ENCODE data around the gene RASGRP1. TPM values are rescaled to one million over a fixed set of nuclear protein-coding genes. Genes with fewer than 3 reads are reported as not detected.

Gene RASGRP1
- total and polyA plus RNA-seq, 10 of the 15 experiments (the other 5 are each of a cell fraction or from before 2014, with no cell fraction given) = 5.6 to 234 (median 20.9) TPM

- TF ChIP-seq IRF3 (IDR thresholded peaks at IDR 0.05) = no peak
- no peak for TF ChIP-seq STAT3 (IDR thresholded peaks at IDR 0.05; ENCODE audit: low read depth, low read length)
- TF ChIP-seq, protein P1, sequence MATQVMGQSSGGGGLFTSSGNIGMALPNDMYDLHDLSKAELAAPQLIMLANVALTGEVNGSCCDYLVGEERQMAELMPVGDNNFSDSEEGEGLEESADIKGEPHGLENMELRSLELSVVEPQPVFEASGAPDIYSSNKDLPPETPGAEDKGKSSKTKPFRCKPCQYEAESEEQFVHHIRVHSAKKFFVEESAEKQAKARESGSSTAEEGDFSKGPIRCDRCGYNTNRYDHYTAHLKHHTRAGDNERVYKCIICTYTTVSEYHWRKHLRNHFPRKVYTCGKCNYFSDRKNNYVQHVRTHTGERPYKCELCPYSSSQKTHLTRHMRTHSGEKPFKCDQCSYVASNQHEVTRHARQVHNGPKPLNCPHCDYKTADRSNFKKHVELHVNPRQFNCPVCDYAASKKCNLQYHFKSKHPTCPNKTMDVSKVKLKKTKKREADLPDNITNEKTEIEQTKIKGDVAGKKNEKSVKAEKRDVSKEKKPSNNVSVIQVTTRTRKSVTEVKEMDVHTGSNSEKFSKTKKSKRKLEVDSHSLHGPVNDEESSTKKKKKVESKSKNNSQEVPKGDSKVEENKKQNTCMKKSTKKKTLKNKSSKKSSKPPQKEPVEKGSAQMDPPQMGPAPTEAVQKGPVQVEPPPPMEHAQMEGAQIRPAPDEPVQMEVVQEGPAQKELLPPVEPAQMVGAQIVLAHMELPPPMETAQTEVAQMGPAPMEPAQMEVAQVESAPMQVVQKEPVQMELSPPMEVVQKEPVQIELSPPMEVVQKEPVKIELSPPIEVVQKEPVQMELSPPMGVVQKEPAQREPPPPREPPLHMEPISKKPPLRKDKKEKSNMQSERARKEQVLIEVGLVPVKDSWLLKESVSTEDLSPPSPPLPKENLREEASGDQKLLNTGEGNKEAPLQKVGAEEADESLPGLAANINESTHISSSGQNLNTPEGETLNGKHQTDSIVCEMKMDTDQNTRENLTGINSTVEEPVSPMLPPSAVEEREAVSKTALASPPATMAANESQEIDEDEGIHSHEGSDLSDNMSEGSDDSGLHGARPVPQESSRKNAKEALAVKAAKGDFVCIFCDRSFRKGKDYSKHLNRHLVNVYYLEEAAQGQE (IDR thresholded peaks at IDR 0.05; ENCODE audit: low read depth, low read length) = no peak
- TF ChIP-seq ETV6 (conservative IDR thresholded peaks at IDR 0.05 in 1 of 2, IDR thresholded peaks at IDR 0.05 in 1 of 2; ENCODE audit: borderline replicate concordance in 1 of 2, low read depth in 1 of 2) = 0 out of 4 replicates have a peak, but pooled peaks of 1 of the 2 experiments have one; percentile 34
- no peak for TF ChIP-seq HDAC2 (IDR thresholded peaks at IDR 0.05)
- TF ChIP-seq SKIL (IDR thresholded peaks at IDR 0.05; ENCODE audit: low read depth, poor library complexity, severe bottlenecking) = no peak
- TF ChIP-seq BHLHE40 (IDR thresholded peaks at IDR 0.05; ENCODE audit: borderline replicate concordance in 1 of 2, low read depth in 2 of 2, low read length in 1 of 2) = peak; percentile 63 to 75; a peak in 3 of 4 replicates
- no peak for TF ChIP-seq PAX5 (IDR thresholded peaks at IDR 0.05; ENCODE audit: borderline replicate concordance, low read depth, low read length)
- peak; percentile 38; the same call in 1 of the 2 replicates for TF ChIP-seq SPI1 (IDR thresholded peaks at IDR 0.05; ENCODE audit: borderline replicate concordance, insufficient read depth, low read depth, low read length)
- TF ChIP-seq HDAC6 (IDR thresholded peaks at IDR 0.05; ENCODE audit: unreplicated experiment) = no peak
- no peak for TF ChIP-seq ZBED1 (IDR thresholded peaks at IDR 0.05; ENCODE audit: borderline replicate concordance)
- TF ChIP-seq HDGF (IDR thresholded peaks at IDR 0.05) = peak; percentile 82
- TF ChIP-seq KLF5 (IDR thresholded peaks at IDR 0.05; ENCODE audit: partially characterized antibody) = peak; percentile 40
- TF ChIP-seq FOXM1 (IDR thresholded peaks at IDR 0.05; ENCODE audit: low read depth, low read length) = 0 out of 2 replicates have a peak, but pooled peaks have one; percentile 15
- no peak for TF ChIP-seq SP1 (IDR thresholded peaks at IDR 0.05; ENCODE audit: low read depth, low read length)
- TF ChIP-seq SIN3A (IDR thresholded peaks at IDR 0.05; ENCODE audit: low read depth, low read length) = 0 out of 2 replicates have a peak, but pooled peaks have one; percentile 27
- no peak for TF ChIP-seq MYB (IDR thresholded peaks at IDR 0.05; ENCODE audit: borderline replicate concordance, low read depth, low read length)
- TF ChIP-seq ZSCAN29 (IDR thresholded peaks at IDR 0.05) = no peak
- no peak for TF ChIP-seq ZZZ3 (IDR thresholded peaks at IDR 0.05; ENCODE audit: control insufficient read depth, insufficient read length, low read depth)
- peak; percentile 15 for TF ChIP-seq MEF2B (IDR thresholded peaks at IDR 0.05; ENCODE audit: partially characterized antibody, poor library complexity, severe bottlenecking)
- no peak for TF ChIP-seq RFX5 (IDR thresholded peaks at IDR 0.05; ENCODE audit: low read depth, low read length)
Measured at GRCh38 chr15:38563723-38564519, 693 bp downstream of the RASGRP1 start (continued).

Measured in GM12878 (cell line).